K562 (cell line): Measurements from ENCODE around the gene ATP6V1F. TPM values are rescaled to one million over a fixed set of nuclear protein-coding genes. Genes with fewer than 3 reads are reported as not detected.

Experiments used
- ARID3B ChIP-seq: fragments of 250-450 bp; sonication (Bioruptor Pico); IDR thresholded peaks from 2 replicates; pipeline ENCODE4 v1.4.0; 2020; ENCODE audit warnings: borderline replicate concordance
- CEBPB ChIP-seq: fragments of 450-650 bp; IDR thresholded peaks from 2 replicates; pipeline ENCODE4 v1.6.1; 2016; ENCODE audit warnings: missing genetic modification characterization, missing compliant biosample characterization
- CTCF ChIP-seq, 3 experiments: IDR thresholded peaks in 2 of 3; conservative IDR thresholded peaks in 1 of 3; 2 replicates each; pipeline ENCODE4 v1.5.1; 2011 to 2012; ENCODE audit warnings: low read length in 3 of 3, mild to moderate bottlenecking in 3 of 3, control low read depth in 2 of 3, improper control_type of control experiment in 1 of 3, inconsistent platforms in 1 of 3, low read depth in 1 of 3, mixed read lengths in 1 of 3, moderate library complexity in 1 of 3; ENCODE audit not compliant: insufficient read depth in 2 of 3
- CTCFL ChIP-seq: IDR thresholded peaks from 2 replicates; pipeline ENCODE4 v1.6.1; 2011; ENCODE audit warnings: borderline replicate concordance, low read depth, mild to moderate bottlenecking, moderate library complexity, low read length; ENCODE audit not compliant: insufficient read depth, poor library complexity, severe bottlenecking
- DLX4 ChIP-seq: fragments of 250-450 bp; sonication (Bioruptor Pico); IDR thresholded peaks from 2 replicates; pipeline ENCODE4 v1.6.1; 2021; ENCODE audit warnings: mild to moderate bottlenecking
- ETS2 ChIP-seq: IDR thresholded peaks from 2 replicates; pipeline ENCODE4 v1.6.1; 2016; ENCODE audit warnings: borderline replicate concordance, missing genetic modification characterization, mild to moderate bottlenecking, moderate library complexity, missing compliant biosample characterization; ENCODE audit not compliant: poor library complexity, severe bottlenecking
- ETV5 ChIP-seq: sonication (generic); formaldehyde crosslinking; IDR thresholded peaks from 2 replicates; pipeline ENCODE4 v1.4.0; 2020; ENCODE audit warnings: low read depth, mild to moderate bottlenecking, missing genetic modification reagents
- HDAC6 ChIP-seq: IDR thresholded peaks from 2 replicates; pipeline ENCODE4 v1.6.1; 2012; ENCODE audit warnings: low read depth, mild to moderate bottlenecking, control low read depth, inconsistent platforms, low read length, moderate library complexity
- POLR2AphosphoS5 ChIP-seq: IDR thresholded peaks from 2 replicates; pipeline ENCODE4 v1.6.1; 2011; ENCODE audit warnings: mild to moderate bottlenecking, low read depth, low read length, moderate library complexity; ENCODE audit not compliant: control insufficient read depth, insufficient read depth
- POLR3A ChIP-seq: IDR thresholded peaks from 2 replicates; pipeline ENCODE4 v1.6.1; 2011; ENCODE audit warnings: borderline replicate concordance, mild to moderate bottlenecking, moderate library complexity; ENCODE audit not compliant: insufficient read length, insufficient read depth; ENCODE audit errors: extremely low read depth
- RBM34 ChIP-seq: fragments of 200-400 bp; formaldehyde crosslinking; IDR thresholded peaks from 2 replicates; pipeline ENCODE4 v1.6.1; 2018; ENCODE audit warnings: low read length, borderline replicate concordance; ENCODE audit not compliant: insufficient read depth
- SUPT5H ChIP-seq: fragments of 450-650 bp; IDR thresholded peaks from 2 replicates; pipeline ENCODE4 v1.6.1; 2016
- U2AF2 ChIP-seq: fragments of 200-400 bp; formaldehyde crosslinking; optimal IDR thresholded peaks from 2 replicates; pipeline ENCODE3; 2017; ENCODE audit warnings: low read depth, mild to moderate bottlenecking, low read length
- ZBTB49 ChIP-seq: sonication (generic); formaldehyde crosslinking; IDR thresholded peaks from 2 replicates; pipeline ENCODE4 v1.8.0; 2022; ENCODE audit warnings: missing genetic modification reagents, mild to moderate bottlenecking, borderline replicate concordance
- ZNF347 ChIP-seq: fragments of 450-650 bp; formaldehyde crosslinking; IDR thresholded peaks from 2 replicates; pipeline ENCODE4 v1.4.0; 2020; ENCODE audit warnings: low read depth, mild to moderate bottlenecking, moderate library complexity
- ZNF436 ChIP-seq: fragments of 250-450, 450-650 bp; sonication (Bioruptor Pico); formaldehyde crosslinking; IDR thresholded peaks from 2 replicates; pipeline ENCODE4 v1.7.0; 2020; ENCODE audit warnings: mild to moderate bottlenecking
- ZNF780A ChIP-seq: fragments of 250-450 bp; sonication (Bioruptor Pico); IDR thresholded peaks from 2 replicates; pipeline ENCODE4 v1.5.0; 2021; ENCODE audit warnings: mild to moderate bottlenecking
- polyA plus RNA-seq, 8 experiments: library from polyadenylated mRNA; depleted of rRNA in 4 of 8; stranded (reverse) in 5 of 8; unstranded in 3 of 8; fragments of >200 nt; fragmentation: Nextera tagmentation in 2 of 8; fragmentation: Illumina TruSeq in 1 of 8; extraction: Ambion mirVana in 2 of 8; extraction: Trizol in 1 of 8; gene quantifications; 2 replicates each; pipeline versions ENCODE4 v1.2.1 to v1.2.3, GENCODE V29; 2011 to 2014; ENCODE audit warnings: inconsistent platforms in 1 of 8, missing spikeins in 1 of 8
- total RNA-seq, 7 experiments: library from RNA; depleted of rRNA in 6 of 7; stranded (reverse); fragments of >200 nt in 6 of 7; fragmentation: Illumina TruSeq in 2 of 7; extraction: Trizol in 2 of 7; gene quantifications; 2 replicates each; pipeline versions ENCODE4 v1.2.1 to v1.2.3, GENCODE V29; 2011 to 2021; ENCODE audit warnings: low replicate concordance in 1 of 7

The ATP6V1F gene
- total and polyA plus RNA-seq, 9 of the 15 experiments (the other 6 are each of a cell fraction or from before 2014, with no cell fraction given), result 206 to 1,123 (median 542) TPM

- no peak for TF ChIP-seq CTCFL
- TF ChIP-seq DLX4, result no peak
- TF ChIP-seq CEBPB (tag), result no peak
- TF ChIP-seq ZNF436, result no peak
- TF ChIP-seq ARID3B (CRISPR knock-in tag), result no peak
- no peak for TF ChIP-seq CTCF (IDR thresholded peaks at IDR 0.05 in 2 of 3, conservative IDR thresholded peaks at IDR 0.05 in 1 of 3; ENCODE audit: insufficient read depth in 2 of 3, low read depth in 1 of 3, low read length in 3 of 3)
- TF ChIP-seq ETV5 (CRISPR knock-in tag), result peak; percentile 39; the same call in 1 of the 2 replicates
- no peak for TF ChIP-seq POLR3A
- TF ChIP-seq RBM34, result no peak
- TF ChIP-seq ZBTB49 (CRISPR knock-in tag), result no peak; the same call in 1 of the 2 replicates
- no peak for TF ChIP-seq ZNF780A
- TF ChIP-seq ETS2 (tag), result no peak
- peak; percentile 35; the same call in 1 of the 2 replicates for TF ChIP-seq POLR2AphosphoS5
- TF ChIP-seq U2AF2, result no peak
- no peak for TF ChIP-seq HDAC6
- TF ChIP-seq ZNF347, result no peak
- TF ChIP-seq SUPT5H, result peak; percentile 44
Observed at GRCh38 chr7:128830231-128831177, 32.2 kb upstream of the ATP6V1F start, which contains the start of gene FLNC (continued).
